GM23338 (cell line): ENCODE measurements around the gene FAXDC2. TPM values are rescaled to one million over a fixed set of nuclear protein-coding genes. Genes with fewer than 3 reads are reported as not detected.

Experiments
- ATAC-seq: fragments of 200-7000 bp; cut with Tn5 transposase; 3 replicates; pipeline ENCODE4 v1.9.1; 2020
- DNase-seq: peaks from one replicate; pipeline ENCODE4 v3.0.0-alpha.2; 2015; ENCODE audit warnings: low spot score
- H2AFZ ChIP-seq: fragments of 200-600 bp; sonication (generic); 2 replicates; pipeline ENCODE4 v1.8.0; 2016; ENCODE audit warnings: antibody characterized with exemption, mild to moderate bottlenecking, moderate library complexity
- H3F3A ChIP-seq: fragments of 200-600 bp; sonication (generic); replicated peaks from 2 replicates; pipeline ENCODE4 v1.8.0; 2017; ENCODE audit warnings: antibody characterized with exemption, mixed run types, low read depth
- H3K27ac ChIP-seq: fragments of 200-600 bp; sonication (generic); 2 replicates; pipeline ENCODE4 v1.6.1; 2016; ENCODE audit warnings: low read depth
- H3K27me3 ChIP-seq: fragments of 200-600 bp; sonication (generic); 2 replicates; pipeline ENCODE4 v1.8.0; 2016; ENCODE audit warnings: mild to moderate bottlenecking, mixed run types, moderate library complexity; ENCODE audit not compliant: insufficient read depth
- H3K36me3 ChIP-seq: fragments of 200-600 bp; sonication (generic); 2 replicates; pipeline ENCODE4 v1.8.0; 2016; ENCODE audit warnings: mild to moderate bottlenecking; ENCODE audit not compliant: insufficient read depth
- H3K4me1 ChIP-seq: fragments of 200-600 bp; sonication (generic); 2 replicates; pipeline ENCODE4 v1.8.0; 2016; ENCODE audit warnings: mild to moderate bottlenecking, moderate library complexity; ENCODE audit not compliant: insufficient read depth
- H3K4me2 ChIP-seq: fragments of 200-600 bp; sonication (generic); 2 replicates; pipeline ENCODE4 v1.7.1; 2017; ENCODE audit warnings: mixed run types
- H3K4me3 ChIP-seq: fragments of 200-600 bp; sonication (generic); 2 replicates; pipeline ENCODE4 v1.6.1; 2016; ENCODE audit warnings: mixed run types
- H3K79me2 ChIP-seq: fragments of 200-600 bp; sonication (generic); replicated peaks from 2 replicates; pipeline ENCODE4 v1.8.0; 2017; ENCODE audit warnings: mild to moderate bottlenecking; ENCODE audit not compliant: insufficient read depth
- H3K9me2 ChIP-seq: fragments of 200-600 bp; sonication (generic); 2 replicates; pipeline ENCODE4 v1.8.0; 2017; ENCODE audit not compliant: insufficient read depth
- H4K20me1 ChIP-seq: fragments of 200-600 bp; sonication (generic); replicated peaks from 2 replicates; pipeline ENCODE4 v1.8.0; 2017; ENCODE audit warnings: mild to moderate bottlenecking; ENCODE audit not compliant: insufficient read depth
- H3K27ac Mint-ChIP-seq: 2 replicates; pipeline ENCODE4 v1.8.0; 2020; ENCODE audit warnings: inconsistent platforms, mild to moderate bottlenecking, moderate library complexity, mixed read lengths
- H3K27me3 Mint-ChIP-seq: 3 replicates; pipeline ENCODE4 v1.8.0; 2022; ENCODE audit warnings: low read depth, mild to moderate bottlenecking, moderate library complexity, mixed read lengths, inconsistent platforms; ENCODE audit not compliant: insufficient read depth, poor library complexity
- H3K36me3 Mint-ChIP-seq: 3 replicates; pipeline ENCODE4 v1.8.0; 2021; ENCODE audit warnings: low read depth, mild to moderate bottlenecking, inconsistent platforms, moderate library complexity, mixed read lengths
- H3K4me1 Mint-ChIP-seq: 3 replicates; pipeline ENCODE4 v1.8.0; 2020; ENCODE audit warnings: mild to moderate bottlenecking, inconsistent platforms, mixed read lengths
- H3K4me3 Mint-ChIP-seq: 3 replicates; pipeline ENCODE4 v1.8.0; 2021; ENCODE audit warnings: moderate library complexity, mild to moderate bottlenecking, inconsistent platforms, mixed read lengths
- H3K9me3 Mint-ChIP-seq: 3 replicates; pipeline ENCODE4 v1.8.0; 2020; ENCODE audit warnings: moderate library complexity, mild to moderate bottlenecking, inconsistent platforms, mixed read lengths
- CTCF ChIP-seq, 2 experiments: fragments of 200-600 bp in 1 of 2; sonication (generic) in 1 of 2; conservative IDR thresholded peaks; 2 replicates each; pipeline versions ENCODE4 v1.5.1 to v1.6.1; 2016 to 2017; ENCODE audit warnings: antibody characterized with exemption in 2 of 2, low read depth in 2 of 2, mild to moderate bottlenecking in 2 of 2, moderate library complexity in 1 of 2
- JUNB ChIP-seq: IDR thresholded peaks from one replicate; pipeline ENCODE4 v1.6.1; 2016; ENCODE audit warnings: antibody characterized with exemption; ENCODE audit not compliant: unreplicated experiment
- ZNF462 ChIP-seq: fragments of 250-450 bp; sonication (Bioruptor Pico); IDR thresholded peaks from 2 replicates; pipeline ENCODE4 v1.5.0; 2020; ENCODE audit warnings: mild to moderate bottlenecking, moderate library complexity
- polyA plus RNA-seq: library from polyadenylated mRNA; unstranded; fragments of >200 nt; fragmentation: Nextera tagmentation; extraction: Ambion mirVana; gene quantifications from 2 replicates; pipeline ENCODE4 v1.2.1, GENCODE V29; 2016
- total RNA-seq: library from RNA; depleted of rRNA; stranded (reverse); fragments of >200 nt; shearing (Covaris generic); gene quantifications from 2 replicates; pipeline ENCODE4 v1.2.3, GENCODE V29; 2014

FAXDC2 gene
- total and polyA plus RNA-seq, 2 experiments from 2014 or later = 4.0 to 4.6 TPM

GRCh38 chr5:154871734-154872133 lies 21.3 kb upstream of the FAXDC2 start (continued):
- TF ChIP-seq ZNF462 (CRISPR knock-in tag) = no peak

GRCh38 chr5:154868702-154869101 lies 18.3 kb upstream of the FAXDC2 start:
- Histone ChIP-seq H3K27ac (no peak overlapping the region), H3K36me3 (peaks cover 56% of the 10 kb centered on the region), H3K4me2 (no peak overlapping the region), H3K79me2 (peaks cover 28% of the 10 kb centered on the region), H3K27me3 (no peaks in the 10 kb centered on the region), H3K4me1 (no peaks in the 10 kb centered on the region), H4K20me1 (peaks cover 7% of the 10 kb centered on the region; the same call in 1 of the 2 replicates), H3K4me3 (no peak overlapping the region), H3K9me2 (no peaks in the 10 kb centered on the region), H2AFZ (no peak overlapping the region), H3F3A (0 out of 2 replicates have a peak, but pooled peaks cover 14% of the 10 kb centered on the region)
- no peak overlapping the region; the same call in 1 of the 2 replicates for H3K27ac Mint-ChIP-seq
- peaks cover 68% of the 10 kb centered on the region for H3K36me3 Mint-ChIP-seq
- DNase-seq = peak; percentile 69
- TF ChIP-seq JUNB (no peak), CTCF (conservative IDR thresholded peaks at IDR 0.05; ENCODE audit: low read depth in 2 of 2) (peak; percentile 45 to 60)
- peaks cover 5% of the 10 kb centered on the region for H3K27me3 Mint-ChIP-seq
- H3K9me3 Mint-ChIP-seq = no peaks in the 10 kb centered on the region
- no peak overlapping the region for H3K4me3 Mint-ChIP-seq
- no peaks in the 10 kb centered on the region for H3K4me1 Mint-ChIP-seq
- peak; percentile 81 for ATAC-seq
